NT2/D1 (cell line): ENCODE data around the gene BPIFA3.

Experiments
- DNase-seq: peaks from one replicate; pipeline ENCODE4 v3.0.0-alpha.2; 2011; ENCODE audit warnings: low read depth, low spot score
- H3K27me3 ChIP-seq: 2 replicates; pipeline ENCODE4 v1.6.0; 2011; ENCODE audit warnings: mild to moderate bottlenecking; ENCODE audit not compliant: insufficient read length, insufficient read depth
- H3K36me3 ChIP-seq: 2 replicates; pipeline ENCODE4 v1.6.1; 2011; ENCODE audit warnings: mild to moderate bottlenecking, low read length, mixed read lengths; ENCODE audit not compliant: insufficient read depth, insufficient read length
- H3K4me1 ChIP-seq: 2 replicates; pipeline ENCODE4 v1.5.1; 2011; ENCODE audit not compliant: insufficient read depth, insufficient read length
- H3K4me3 ChIP-seq: 2 replicates; pipeline ENCODE4 v1.5.1; 2011; ENCODE audit warnings: low read depth; ENCODE audit not compliant: insufficient read length
- H3K9ac ChIP-seq: 2 replicates; pipeline ENCODE4 v1.6.0; 2011; ENCODE audit warnings: low read depth; ENCODE audit not compliant: insufficient read length
- H3K9me3 ChIP-seq: 2 replicates; pipeline ENCODE4 v1.5.1; 2011; ENCODE audit warnings: mild to moderate bottlenecking, low read length; ENCODE audit not compliant: insufficient read depth
- SUZ12 ChIP-seq: IDR thresholded peaks from 2 replicates; pipeline ENCODE4 v1.6.1; 2011; ENCODE audit not compliant: insufficient read length, insufficient read depth; ENCODE audit errors: extremely low read depth
- YY1 ChIP-seq: IDR thresholded peaks from 2 replicates; pipeline ENCODE4 v1.6.1; 2011; ENCODE audit not compliant: insufficient read length, insufficient read depth
- ZNF274 ChIP-seq: IDR thresholded peaks from 2 replicates; pipeline ENCODE4 v1.6.1; 2011; ENCODE audit warnings: mild to moderate bottlenecking, low read depth, low read length

BPIFA3 gene

DNA sequence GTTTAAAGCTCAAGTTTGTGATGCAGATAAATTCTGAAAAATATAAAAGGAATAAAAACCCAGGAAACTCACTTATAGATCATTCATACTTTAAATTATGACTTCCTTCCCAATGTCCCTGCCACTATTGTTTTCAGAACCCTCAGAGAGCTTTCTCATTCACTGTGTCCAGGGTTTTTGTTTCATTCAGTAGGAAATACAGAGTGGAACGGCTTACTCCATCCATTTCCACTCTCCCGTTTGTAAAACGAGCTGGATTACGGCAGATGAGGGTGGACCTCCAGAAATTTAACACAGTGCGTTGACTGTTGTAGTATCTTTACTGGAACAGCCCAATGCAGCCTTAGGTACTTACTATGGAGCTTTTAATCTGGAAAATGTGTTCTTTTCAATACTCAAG is 42.2 kb downstream of the BPIFA3 start:
- Histone ChIP-seq H3K9ac (no peak overlapping the region), H3K4me3 (no peak overlapping the region), H3K4me1 (no peaks in the 10 kb centered on the region), H3K9me3 (no peaks in the 10 kb centered on the region), H3K27me3 (no peaks in the 10 kb centered on the region), H3K36me3 (no peaks in the 10 kb centered on the region)
- no peak for DNase-seq
- TF ChIP-seq SUZ12 (no peak), YY1 (no peak), ZNF274 (no peak)

DNA sequence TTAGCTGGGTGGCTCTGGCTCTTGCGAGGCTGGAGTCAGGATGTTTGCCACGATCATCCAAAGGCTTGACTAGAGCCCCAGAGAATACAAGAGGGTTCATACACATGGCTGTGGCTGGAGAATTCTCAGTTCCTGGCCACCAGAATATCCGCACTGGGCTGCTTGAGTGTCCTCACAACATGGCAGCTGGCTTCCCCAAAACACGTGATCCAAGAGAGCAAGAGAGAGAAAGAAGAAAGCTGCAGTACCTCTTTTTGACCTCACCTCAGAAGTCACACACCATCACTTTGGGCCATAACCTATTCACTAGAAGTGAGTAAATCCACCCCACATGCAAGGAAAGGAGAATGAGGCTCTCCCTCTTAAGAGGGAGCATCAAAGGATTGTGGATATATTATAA is 44.3 kb downstream of the BPIFA3 start:
- no peak for DNase-seq
- no peak overlapping the region for H3K4me3 ChIP-seq
- H3K4me1 ChIP-seq = no peaks in the 10 kb centered on the region
- H3K9ac ChIP-seq = no peak overlapping the region
- TF ChIP-seq YY1 (no peak), SUZ12 (no peak), ZNF274 (no peak)
- H3K36me3 ChIP-seq = no peaks in the 10 kb centered on the region
- no peaks in the 10 kb centered on the region for H3K27me3 ChIP-seq
- no peaks in the 10 kb centered on the region for H3K9me3 ChIP-seq

DNA sequence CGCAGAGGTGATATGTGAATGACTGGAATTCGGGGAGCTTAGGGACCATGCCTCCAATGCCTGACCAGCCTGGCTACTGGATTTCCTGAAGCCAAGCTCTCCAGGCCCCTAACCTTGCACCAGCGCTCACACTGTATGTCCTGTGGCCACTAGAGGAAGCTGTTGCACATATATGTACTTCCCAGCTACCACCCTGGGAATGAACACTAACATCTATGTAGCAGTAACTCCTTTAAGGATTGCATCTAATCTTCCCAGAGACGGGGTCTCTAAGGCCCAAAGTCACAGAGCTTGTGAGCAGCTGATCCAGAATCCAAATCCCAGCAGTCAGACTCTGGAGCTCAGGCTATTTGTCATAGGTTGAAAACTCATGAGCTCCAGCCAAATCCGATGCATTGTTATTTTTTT is 45.5 kb downstream of the BPIFA3 start:
- TF ChIP-seq SUZ12 (no peak), YY1 (no peak), ZNF274 (no peak)
- Histone ChIP-seq H3K36me3 (no peaks in the 10 kb centered on the region), H3K4me1 (no peaks in the 10 kb centered on the region), H3K27me3 (no peaks in the 10 kb centered on the region), H3K4me3 (no peak overlapping the region), H3K9me3 (no peaks in the 10 kb centered on the region), H3K9ac (no peak overlapping the region)
- peak; percentile 40 for DNase-seq

DNA sequence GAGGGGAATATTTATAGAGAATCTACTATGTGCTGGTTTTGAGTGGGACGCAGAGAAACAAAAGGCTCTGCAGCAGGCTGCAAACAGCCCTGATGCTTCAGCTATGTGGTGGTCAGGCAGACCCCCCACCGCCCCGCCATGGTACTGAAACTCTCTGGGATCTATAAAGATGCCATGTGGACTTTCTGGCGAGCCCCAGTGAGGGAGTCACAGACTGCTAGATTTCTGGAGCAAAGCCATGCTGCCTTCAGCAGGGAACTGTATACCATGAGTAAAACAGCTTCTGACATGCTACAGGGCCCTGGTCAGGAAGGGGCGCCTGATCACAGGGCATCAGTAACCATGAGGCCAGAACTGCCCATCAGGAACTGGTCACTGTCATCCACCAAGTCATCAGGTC is 46.6 kb downstream of the BPIFA3 start:
- Histone ChIP-seq H3K9ac (no peak overlapping the region), H3K4me1 (no peaks in the 10 kb centered on the region), H3K36me3 (no peaks in the 10 kb centered on the region), H3K27me3 (no peaks in the 10 kb centered on the region), H3K9me3 (no peaks in the 10 kb centered on the region), H3K4me3 (no peak overlapping the region)
- DNase-seq = no peak
- TF ChIP-seq SUZ12 (no peak), YY1 (no peak), ZNF274 (no peak)

DNA sequence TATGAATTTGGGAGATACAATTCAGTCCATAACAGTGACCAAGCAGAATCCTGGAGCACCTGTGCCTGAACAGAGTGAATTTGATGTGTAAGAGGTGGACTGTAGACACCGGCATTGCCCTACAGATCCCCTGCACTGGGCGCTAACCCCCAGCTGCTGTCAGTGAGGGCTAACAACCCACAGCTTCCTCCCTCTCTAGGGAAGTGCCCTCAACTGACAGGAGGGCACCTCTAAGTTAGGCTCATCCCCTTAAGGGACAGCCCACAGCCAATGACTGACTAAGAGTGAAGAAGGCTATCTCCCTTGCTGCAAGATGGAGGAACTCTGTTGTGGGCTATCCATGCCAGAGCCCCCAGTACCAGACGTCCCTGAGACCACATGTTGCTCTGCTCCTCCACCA is 50.5 kb downstream of the BPIFA3 start:
- TF ChIP-seq SUZ12 = no peak
- no peak for TF ChIP-seq ZNF274
- no peak for TF ChIP-seq YY1
- Histone ChIP-seq H3K4me1 (no peaks in the 10 kb centered on the region), H3K4me3 (no peak overlapping the region), H3K36me3 (no peaks in the 10 kb centered on the region), H3K27me3 (no peaks in the 10 kb centered on the region), H3K9me3 (no peaks in the 10 kb centered on the region), H3K9ac (no peak overlapping the region)
- no peak for DNase-seq

DNA sequence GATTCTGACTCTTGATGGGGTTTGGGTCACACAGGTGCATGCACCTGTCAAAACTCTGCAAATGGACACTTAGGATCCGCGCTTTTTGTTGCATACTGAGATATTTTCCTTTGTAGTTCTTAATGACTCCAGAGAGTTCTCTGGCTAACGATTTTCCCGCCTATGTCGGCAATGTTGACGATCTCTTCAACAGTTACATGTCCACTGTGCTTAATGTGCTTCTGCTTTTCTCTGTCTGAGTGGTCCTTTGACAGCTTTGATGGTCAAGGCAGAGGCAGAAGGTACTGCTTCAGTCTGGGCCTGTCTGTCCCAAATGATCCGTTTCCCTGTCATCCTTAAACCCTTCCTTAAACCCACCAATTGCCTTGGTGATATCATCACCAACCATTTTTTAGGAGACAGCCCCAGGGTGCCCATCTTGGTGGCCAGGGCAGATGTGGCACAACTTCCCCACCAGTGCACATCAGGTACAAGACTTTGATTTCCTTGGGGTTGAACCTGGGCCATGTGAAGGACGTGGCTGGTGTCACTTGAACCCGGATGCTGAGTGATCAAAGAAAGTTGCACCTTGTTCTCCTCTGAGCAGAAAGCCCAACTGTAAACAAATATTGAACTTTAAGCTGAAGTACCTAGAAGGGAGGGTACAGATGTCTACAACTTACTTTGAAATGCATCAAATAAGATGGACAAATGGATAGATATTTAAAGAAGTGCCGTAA is 55.2 kb downstream of the BPIFA3 start:
- peaks cover 10% of the 10 kb centered on the region for H3K4me1 ChIP-seq
- H3K27me3 ChIP-seq = no peaks in the 10 kb centered on the region
- no peaks in the 10 kb centered on the region for H3K36me3 ChIP-seq
- H3K9ac ChIP-seq = no peak overlapping the region
- H3K4me3 ChIP-seq = no peak overlapping the region
- no peak for TF ChIP-seq YY1
- TF ChIP-seq ZNF274 = no peak
- TF ChIP-seq SUZ12 = no peak
- no peak for DNase-seq
- no peaks in the 10 kb centered on the region for H3K9me3 ChIP-seq

DNA sequence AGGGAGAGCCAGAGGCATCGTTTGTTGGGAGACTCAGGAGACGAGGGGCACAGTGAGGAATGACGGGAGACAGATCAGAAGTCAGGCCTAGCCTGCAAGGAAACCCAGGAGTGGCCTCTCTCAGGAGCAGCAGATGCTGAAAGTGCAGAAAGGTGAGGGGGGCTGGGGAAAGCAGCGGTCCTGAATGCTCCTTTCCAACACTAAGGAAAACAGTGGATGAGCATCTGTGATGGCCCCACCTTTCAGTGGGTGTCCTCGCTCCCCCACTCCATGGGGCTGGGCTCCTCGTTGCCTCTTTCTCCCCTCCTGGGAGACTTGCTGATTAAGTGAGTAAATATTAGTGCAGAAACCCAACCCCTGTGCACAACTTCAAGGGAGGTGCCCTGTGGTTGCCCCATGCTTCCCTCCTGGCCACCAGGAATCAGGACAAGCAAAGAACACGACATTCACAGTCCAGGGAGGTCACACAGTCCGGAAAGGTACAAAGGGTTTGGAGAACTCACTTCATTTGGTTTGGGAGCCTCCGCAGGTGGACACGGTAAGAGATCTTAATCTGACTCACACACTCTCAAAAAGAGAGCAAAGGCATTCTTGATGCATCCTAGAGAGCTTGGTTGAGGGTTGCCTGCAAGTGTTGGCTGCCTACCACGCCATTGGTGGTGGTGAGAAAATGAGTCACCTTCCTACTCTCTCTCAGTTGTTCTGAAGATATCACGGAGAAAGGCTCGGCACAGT is 56.1 kb downstream of the BPIFA3 start:
- no peak overlapping the region for H3K4me3 ChIP-seq
- no peaks in the 10 kb centered on the region for H3K27me3 ChIP-seq
- TF ChIP-seq ZNF274 (no peak), SUZ12 (no peak), YY1 (no peak)
- DNase-seq = no peak
- no peaks in the 10 kb centered on the region for H3K9me3 ChIP-seq
- peaks cover 10% of the 10 kb centered on the region for H3K4me1 ChIP-seq
- H3K36me3 ChIP-seq = no peaks in the 10 kb centered on the region
- no peak overlapping the region for H3K9ac ChIP-seq
